GM21717 (cell line): ENCODE results near the gene UBXN7.
"Not testable (repeated sequence)": the region's sequence is repeated elsewhere in the genome, so short reads cannot be mapped to it uniquely, and the experiment has no call there.

Experiments
- ATAC-seq: cut with Tn5 transposase; IDR thresholded peaks from one replicate; pipeline ENCODE4 v1.9.1; 2021; ENCODE audit warnings: mild to moderate bottlenecking, moderate library complexity; ENCODE audit not compliant: unreplicated experiment

Gene UBXN7

DNA sequence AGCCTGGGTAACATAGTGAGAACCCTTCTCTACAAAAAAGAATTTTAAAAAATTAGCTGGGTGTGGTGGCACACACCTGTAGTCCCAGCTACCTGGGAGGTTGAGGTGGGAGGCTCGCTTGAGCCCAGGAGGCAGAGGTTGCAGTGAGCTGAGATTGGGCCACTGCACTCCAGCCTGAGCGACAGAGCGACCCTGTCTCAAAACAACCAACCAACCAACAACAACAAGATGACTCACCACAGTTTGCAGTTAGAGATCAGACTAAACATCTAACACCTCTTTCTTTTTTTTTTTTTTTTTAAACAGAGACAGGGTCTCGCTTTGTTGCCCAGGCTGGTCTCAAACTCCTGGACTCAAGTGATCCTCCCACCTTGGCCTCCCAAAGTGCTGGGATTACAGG, 73.7 kb downstream of the UBXN7 start:
- ATAC-seq, result not testable (repeated sequence)

GRCh38 chr3:196357905-196358304, 74.3 kb downstream of the UBXN7 start:
- ATAC-seq, result no peak

- ATAC-seq, result no peak
Observed at GRCh38 chr3:196356556-196356955, 75.7 kb downstream of the UBXN7 start.

GRCh38 chr3:196355668-196356067, 76.6 kb downstream of the UBXN7 start:
- ATAC-seq, result no peak

DNA sequence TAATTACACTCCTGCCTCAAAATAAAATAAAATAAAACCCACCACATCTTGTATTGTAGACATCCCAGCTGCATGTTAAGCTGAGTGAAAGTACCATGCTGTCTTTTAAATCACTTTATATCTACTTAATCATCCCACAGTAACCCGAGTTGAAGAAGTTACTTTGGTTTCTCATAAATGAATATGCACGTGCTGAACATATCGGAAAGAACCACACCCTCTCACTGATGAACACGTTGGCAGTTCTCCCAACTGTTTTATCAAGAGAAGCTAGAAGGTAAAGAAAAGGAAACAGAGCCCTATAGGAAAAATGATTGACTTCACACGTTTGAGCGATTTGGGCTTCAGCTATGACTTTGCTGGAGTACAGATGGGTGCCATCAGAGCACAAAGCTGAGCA, 78.1 kb downstream of the UBXN7 start:
- ATAC-seq, result no peak

DNA sequence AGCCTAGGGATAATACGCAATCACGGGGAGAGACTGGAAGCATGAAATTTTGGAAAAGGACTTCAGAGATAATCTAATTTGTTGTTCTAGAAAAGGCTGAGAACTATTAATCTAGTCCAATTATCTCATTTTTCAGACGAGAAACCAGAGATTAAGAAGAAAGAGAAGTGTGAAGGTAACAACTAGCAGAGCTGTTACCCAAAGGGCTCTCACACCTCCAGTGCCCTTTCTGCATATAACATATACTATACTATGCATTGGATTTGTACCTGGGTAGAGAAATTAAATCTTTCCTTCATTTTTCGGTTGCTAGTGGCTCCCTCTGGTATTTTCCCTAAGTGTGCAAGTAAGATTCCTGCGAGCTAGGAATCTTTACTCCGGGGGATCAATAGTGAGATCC, 80.7 kb downstream of the UBXN7 start:
- ATAC-seq, result no peak

DNA sequence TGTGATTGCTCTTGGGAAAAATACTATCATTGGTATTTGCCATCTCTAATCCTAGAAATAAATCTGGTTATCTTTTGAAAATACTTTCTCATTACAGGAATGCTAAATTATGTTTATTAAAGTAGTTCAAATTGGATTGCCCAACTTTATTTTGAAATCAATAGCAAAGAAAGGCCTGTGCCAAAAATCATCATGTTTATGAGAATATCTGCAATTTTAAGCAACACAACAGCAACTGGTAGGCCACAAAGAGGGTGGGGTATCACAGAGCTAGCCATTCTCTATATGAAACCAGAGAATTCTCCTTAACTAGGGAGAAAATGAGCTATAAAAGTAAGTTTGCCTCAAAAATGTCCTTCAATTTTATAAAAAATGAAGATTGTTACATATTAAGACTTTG, 82.2 kb downstream of the UBXN7 start:
- ATAC-seq, result no peak

GRCh38 chr3:196348698-196349097, 83.5 kb downstream of the UBXN7 start:
- ATAC-seq, result no peak

GRCh38 chr3:196344663-196345062, 87.6 kb downstream of the UBXN7 start:
- no peak for ATAC-seq

- not testable (repeated sequence) for ATAC-seq
Observed at GRCh38 chr3:196343917-196344316, 88.3 kb downstream of the UBXN7 start.

DNA sequence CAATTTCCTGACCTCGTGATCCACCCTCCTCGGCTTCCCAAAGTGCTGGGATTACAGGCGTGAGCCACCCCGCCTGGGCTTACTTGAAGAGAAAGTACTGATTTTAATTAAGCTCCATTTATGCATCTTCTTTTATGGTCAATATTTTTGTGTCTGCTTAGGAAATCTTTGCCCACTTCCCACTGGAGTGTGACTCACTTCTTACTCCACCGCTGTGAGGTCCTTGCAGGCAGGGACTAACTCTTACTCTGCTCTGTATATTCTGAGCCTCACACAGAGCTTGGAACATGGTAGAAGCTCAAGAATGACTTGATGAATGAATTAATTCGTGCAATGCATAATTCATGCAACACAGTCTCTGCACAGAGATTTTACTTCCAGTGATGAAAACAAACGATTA, 91.1 kb downstream of the UBXN7 start:
- ATAC-seq, result no peak

DNA sequence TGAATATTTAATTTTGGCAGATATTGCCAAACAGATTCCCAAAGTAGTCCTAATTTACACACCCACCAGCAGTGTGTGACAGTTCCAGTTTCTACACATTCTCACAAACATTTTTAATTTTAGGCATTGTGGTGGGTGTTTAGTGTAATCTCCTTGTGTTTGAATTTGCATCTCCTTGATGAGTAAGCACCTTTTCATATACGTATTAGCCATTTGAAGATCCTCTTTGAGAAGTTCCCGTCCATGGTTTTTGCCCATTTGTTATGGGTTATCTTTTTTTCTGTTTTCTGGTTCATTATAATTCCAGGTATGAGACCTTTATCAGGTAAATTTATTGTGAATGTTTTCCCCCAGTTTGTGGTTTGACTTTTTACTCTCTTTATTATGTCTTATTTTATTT, 91.8 kb downstream of the UBXN7 start:
- ATAC-seq, result no peak

DNA sequence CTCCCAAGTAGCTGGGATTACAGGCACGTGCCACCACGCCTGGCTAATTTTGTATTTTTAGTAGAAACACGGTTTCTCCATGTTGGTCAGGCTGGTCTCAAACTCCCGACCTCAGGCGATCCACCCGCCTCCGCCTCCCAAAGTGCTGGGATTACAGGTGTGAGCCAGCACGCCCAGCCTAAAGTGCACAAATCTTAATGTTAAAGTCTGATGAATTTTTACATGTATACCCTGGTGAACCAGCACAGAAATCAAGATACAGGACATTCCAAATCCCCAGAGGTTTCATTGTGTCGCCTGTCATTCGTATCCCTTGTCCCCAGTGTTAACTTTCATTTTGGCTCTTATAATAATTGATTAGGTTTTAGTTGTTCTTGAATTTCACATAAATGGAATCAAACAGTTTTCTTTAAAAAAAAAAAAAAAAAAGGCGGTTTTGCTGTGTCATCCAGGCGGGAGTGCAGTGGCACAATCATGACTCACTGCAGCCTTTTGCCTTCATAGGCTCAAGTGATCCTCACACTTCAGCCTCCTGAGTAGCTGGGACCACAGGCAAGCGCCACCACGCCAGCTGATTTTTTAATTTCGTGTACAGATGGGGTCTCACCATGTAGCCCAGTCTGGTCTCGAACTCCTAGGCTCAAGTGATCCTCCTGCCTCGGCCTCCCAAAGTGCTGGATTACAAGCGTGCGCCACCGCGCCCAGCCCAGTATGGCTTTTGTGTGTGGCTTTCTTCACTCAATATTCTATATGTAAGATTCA, 92.6 kb downstream of the UBXN7 start:
- ATAC-seq, result no peak

DNA sequence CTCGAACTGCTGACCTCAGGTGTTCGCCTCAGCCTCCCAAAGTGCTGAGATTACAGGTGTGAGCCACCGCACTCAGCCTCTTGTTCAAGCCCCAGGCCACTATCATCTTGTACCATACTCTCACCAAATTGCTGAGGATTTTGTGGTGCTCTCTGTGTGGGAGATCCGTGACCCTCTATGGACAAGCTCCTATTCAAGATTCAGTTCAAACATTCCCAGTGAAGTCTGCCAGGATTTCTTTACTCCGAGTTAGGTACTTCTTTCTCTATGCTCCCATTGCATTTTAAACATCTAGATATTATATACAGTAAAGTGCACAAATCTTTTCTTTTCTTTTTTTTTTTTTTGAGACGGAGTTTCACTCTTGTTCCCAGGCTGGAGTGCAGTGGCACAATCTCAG, 93.2 kb downstream of the UBXN7 start:
- no peak for ATAC-seq

GRCh38 chr3:196336319-196337145, 95.7 kb downstream of the UBXN7 start:
- no peak for ATAC-seq

DNA sequence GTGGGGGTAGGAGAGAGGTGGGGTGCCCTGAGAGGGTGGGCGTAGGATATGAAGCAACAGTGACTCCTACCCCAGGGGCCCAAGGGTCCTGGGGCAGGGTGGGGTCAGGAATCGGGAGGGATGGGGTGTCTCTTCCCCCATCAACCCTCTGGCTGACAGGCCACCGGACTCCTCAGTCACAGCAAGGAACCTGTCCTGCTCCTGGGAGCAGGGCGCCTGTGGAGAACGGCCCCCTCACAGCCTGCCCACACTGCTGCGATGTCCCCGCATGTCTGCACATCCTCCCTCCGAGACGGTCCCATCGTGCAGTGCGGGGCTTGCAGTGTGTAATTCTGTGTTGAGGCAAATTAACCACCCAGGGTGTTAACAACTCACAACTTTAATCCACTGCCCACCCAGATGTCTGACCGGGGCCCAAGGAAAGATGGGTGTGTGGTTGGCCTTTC, 96.7 kb downstream of the UBXN7 start:
- ATAC-seq, result no peak

GRCh38 chr3:196334982-196335381, 97.2 kb downstream of the UBXN7 start:
- no peak for ATAC-seq

- no peak for ATAC-seq
Observed at GRCh38 chr3:196332168-196332567, 100.1 kb downstream of the UBXN7 start.

- ATAC-seq, result no peak
Observed at GRCh38 chr3:196327405-196327804, 104.8 kb downstream of the UBXN7 start.

DNA sequence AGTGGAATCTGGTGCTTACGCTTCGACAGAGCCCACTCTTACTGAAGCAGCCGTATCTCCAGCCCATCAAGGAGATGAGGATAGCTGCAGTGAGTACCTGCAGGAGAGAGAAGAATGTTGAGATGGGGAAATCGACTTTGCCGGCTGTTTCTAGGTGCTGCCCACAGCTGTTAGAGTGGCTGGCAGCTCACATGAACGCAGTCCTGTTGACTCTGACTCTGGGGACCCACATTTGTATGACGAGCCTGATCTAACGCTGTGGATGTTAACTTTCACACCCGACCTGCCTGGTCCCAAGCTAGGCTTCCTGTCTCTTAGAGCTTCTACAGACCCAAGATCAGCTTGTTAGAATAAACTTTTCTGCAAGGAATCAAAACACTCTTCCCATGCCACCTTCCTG, 105.3 kb downstream of the UBXN7 start:
- ATAC-seq, result no peak

- no peak for ATAC-seq
Observed at GRCh38 chr3:196323691-196324090, 108.5 kb downstream of the UBXN7 start.

DNA sequence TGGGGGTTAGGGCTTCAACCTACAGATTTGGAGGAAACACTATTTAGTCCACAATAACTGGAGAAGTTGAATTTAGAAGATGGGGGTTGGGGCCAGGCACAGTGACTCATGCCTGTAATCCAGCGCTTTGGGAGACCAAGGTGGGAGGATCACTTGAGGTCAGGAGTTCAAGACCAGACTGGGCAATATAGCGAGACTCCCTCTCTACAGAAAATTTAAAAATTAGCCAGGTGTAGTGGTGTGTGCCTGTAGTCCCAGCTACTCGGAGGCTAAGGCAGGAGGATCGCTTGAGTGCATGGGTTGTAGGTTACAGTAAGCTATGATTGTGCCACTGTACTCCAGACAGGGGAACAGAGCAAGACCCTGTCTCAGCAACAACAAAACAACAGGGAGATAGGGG, 109.2 kb downstream of the UBXN7 start:
- no peak for ATAC-seq
